ENCODE data around the gene SAXO1. TPM values are rescaled to one million over a fixed set of nuclear protein-coding genes. Genes with fewer than 3 reads are reported as not detected.

The SAXO1 gene
- total RNA-seq, 1 donor from 2014 or later = 0.15 TPM

GRCh38 chr9:18989097-18989496 is 43.9 kb downstream of the SAXO1 start:
- H3K4me1 ChIP-seq = no peaks in the 10 kb centered on the region
- H3K27ac ChIP-seq = no peak overlapping the region
- no peak for TF ChIP-seq CTCF (IDR thresholded peaks at IDR 0.05)
- DNase-seq (no peak), ATAC-seq (no peak)
- no peaks in the 10 kb centered on the region for H3K36me3 ChIP-seq
- H3K4me3 ChIP-seq = no peak overlapping the region
- H3K9me3 ChIP-seq = no peaks in the 10 kb centered on the region
- intact Hi-C loops (cut with DNase I) = no loop called here
- H3K27me3 ChIP-seq (ENCODE audit: low read depth) = no peaks in the 10 kb centered on the region

- H3K27ac ChIP-seq = no peak overlapping the region
- intact Hi-C loops (cut with DNase I) = no loop called here
- DNase-seq (no peak), ATAC-seq (no peak)
- H3K4me1 ChIP-seq = no peaks in the 10 kb centered on the region
- H3K4me3 ChIP-seq = no peak overlapping the region
- no peaks in the 10 kb centered on the region for H3K9me3 ChIP-seq
- H3K27me3 ChIP-seq (ENCODE audit: low read depth) = no peaks in the 10 kb centered on the region
- no peak for TF ChIP-seq CTCF (IDR thresholded peaks at IDR 0.05)
- H3K36me3 ChIP-seq = no peaks in the 10 kb centered on the region
These were observed 45.0 kb downstream of the SAXO1 start for GRCh38 chr9:18988003-18988402.

GRCh38 chr9:18985996-18986395 is 47.0 kb downstream of the SAXO1 start:
- no peak overlapping the region for H3K27ac ChIP-seq
- DNase-seq = no peak
- H3K27me3 ChIP-seq (ENCODE audit: low read depth) = no peaks in the 10 kb centered on the region
- no peaks in the 10 kb centered on the region for H3K36me3 ChIP-seq
- intact Hi-C loops (cut with DNase I) = no loop called here
- H3K9me3 ChIP-seq = no peaks in the 10 kb centered on the region
- no peak for ATAC-seq
- H3K4me1 ChIP-seq = no peaks in the 10 kb centered on the region
- H3K4me3 ChIP-seq = no peak overlapping the region
- TF ChIP-seq CTCF (IDR thresholded peaks at IDR 0.05) = no peak

- no peaks in the 10 kb centered on the region for H3K9me3 ChIP-seq
- H3K4me3 ChIP-seq = no peak overlapping the region
- no peaks in the 10 kb centered on the region for H3K36me3 ChIP-seq
- ATAC-seq (peak; percentile 35 to 51), DNase-seq (peak; percentile 49)
- no peak for TF ChIP-seq CTCF (IDR thresholded peaks at IDR 0.05)
- no peaks in the 10 kb centered on the region for H3K4me1 ChIP-seq
- intact Hi-C loops (cut with DNase I) = no loop called here
- no peak overlapping the region for H3K27ac ChIP-seq
- no peaks in the 10 kb centered on the region for H3K27me3 ChIP-seq (ENCODE audit: low read depth)
These were observed 47.5 kb downstream of the SAXO1 start for GRCh38 chr9:18985464-18985951.

- intact Hi-C loops (cut with DNase I) = no loop called here
- no peak overlapping the region for H3K4me3 ChIP-seq
- H3K27me3 ChIP-seq (ENCODE audit: low read depth) = no peaks in the 10 kb centered on the region
- no peak for ATAC-seq
- H3K27ac ChIP-seq = no peak overlapping the region
- no peaks in the 10 kb centered on the region for H3K9me3 ChIP-seq
- no peaks in the 10 kb centered on the region for H3K36me3 ChIP-seq
- no peak for DNase-seq
- no peaks in the 10 kb centered on the region for H3K4me1 ChIP-seq
- TF ChIP-seq CTCF (IDR thresholded peaks at IDR 0.05) = no peak
These were observed 50.8 kb downstream of the SAXO1 start for GRCh38 chr9:18982262-18982620.
